ENCODE measurements around the gene STAMBP. TPM values are rescaled to one million over a fixed set of nuclear protein-coding genes. Genes with fewer than 3 reads are reported as not detected.

The STAMBP gene
- total and polyA plus RNA-seq, 2 donors (not counting 1 experiment from before 2014, with no cell fraction given), result 23.3 to 44.2 TPM

- Histone ChIP-seq H3K4me1 (ENCODE audit: control insufficient read depth, extremely low read depth, insufficient read depth, low read length) (no peaks in the 10 kb centered on the region), H2AFZ (ENCODE audit: low read length) (peak overlapping the region; percentile 94), H4K20me1 (ENCODE audit: control insufficient read depth, extremely low read depth, insufficient read depth, low read length) (no peaks in the 10 kb centered on the region), H3K79me2 (ENCODE audit: control insufficient read depth, insufficient read depth, low read length) (peaks cover 3% of the 10 kb centered on the region), H3K27me3 (ENCODE audit: control insufficient read depth, insufficient read depth, low read length) (no peaks in the 10 kb centered on the region), H3K9ac (ENCODE audit: insufficient read depth, low read length) (no peak overlapping the region), H3K27ac (ENCODE audit: insufficient read depth, low read length) (no peak overlapping the region), H3K4me2 (ENCODE audit: extremely low read depth, insufficient read depth, low read length) (peak overlapping the region; percentile 73), H3K36me3 (ENCODE audit: control insufficient read depth, insufficient read depth, low read length) (no peaks in the 10 kb centered on the region), H3K4me3 (replicated peaks in 1 of 4; ENCODE audit: control extremely low read depth in 1 of 4, insufficient read depth in 1 of 4, low read depth in 3 of 4, low read length in 4 of 4) (peak overlapping the region; percentile 71 to 86 (median 75)), H3K9me3 (ENCODE audit: control insufficient read depth, insufficient read depth, low read depth, low read length) (no peaks in the 10 kb centered on the region)
- DNase-seq (ENCODE audit: low read depth in 2 of 2), result no peak
- no peak for TF ChIP-seq EZH2 (IDR thresholded peaks at IDR 0.05; ENCODE audit: low read length, missing control alignments)
- TF ChIP-seq CTCF (conservative IDR thresholded peaks at IDR 0.05 in 1 of 2, IDR thresholded peaks at IDR 0.05 in 1 of 2; ENCODE audit: low read depth in 1 of 2, low read length in 2 of 2), result no peak
Measured at GRCh38 chr2:73827660-73828388, 937 bp upstream of the STAMBP start.

- H3K79me2 ChIP-seq (ENCODE audit: control insufficient read depth, insufficient read depth, low read length), result peaks cover 3% of the 10 kb centered on the region
- no peaks in the 10 kb centered on the region for H4K20me1 ChIP-seq (ENCODE audit: control insufficient read depth, extremely low read depth, insufficient read depth, low read length)
- no peaks in the 10 kb centered on the region for H3K9me3 ChIP-seq (ENCODE audit: control insufficient read depth, insufficient read depth, low read depth, low read length)
- peak overlapping the region; percentile 73 for H3K4me2 ChIP-seq (ENCODE audit: extremely low read depth, insufficient read depth, low read length)
- H3K36me3 ChIP-seq (ENCODE audit: control insufficient read depth, insufficient read depth, low read length), result no peaks in the 10 kb centered on the region
- no peaks in the 10 kb centered on the region for H3K4me1 ChIP-seq (ENCODE audit: control insufficient read depth, extremely low read depth, insufficient read depth, low read length)
- no peak for DNase-seq (ENCODE audit: low read depth in 2 of 2)
- peak overlapping the region; percentile 71 to 86 (median 75) for H3K4me3 ChIP-seq (replicated peaks in 1 of 4; ENCODE audit: control extremely low read depth in 1 of 4, insufficient read depth in 1 of 4, low read depth in 3 of 4, low read length in 4 of 4)
- H3K27ac ChIP-seq (ENCODE audit: insufficient read depth, low read length), result peak overlapping the region; percentile 91
- H3K9ac ChIP-seq (ENCODE audit: insufficient read depth, low read length), result no peak overlapping the region
- no peaks in the 10 kb centered on the region for H3K27me3 ChIP-seq (ENCODE audit: control insufficient read depth, insufficient read depth, low read length)
- no peak for TF ChIP-seq EZH2 (IDR thresholded peaks at IDR 0.05; ENCODE audit: low read length, missing control alignments)
- no peak for TF ChIP-seq CTCF (conservative IDR thresholded peaks at IDR 0.05 in 1 of 2, IDR thresholded peaks at IDR 0.05 in 1 of 2; ENCODE audit: low read depth in 1 of 2, low read length in 2 of 2)
- peak overlapping the region; percentile 94 for H2AFZ ChIP-seq (ENCODE audit: low read length)
Measured at GRCh38 chr2:73828389-73828817, 358 bp upstream of the STAMBP start.

GRCh38 chr2:73830871-73831401 is 2.2 kb downstream of the STAMBP start:
- Histone ChIP-seq H3K79me2 (ENCODE audit: control insufficient read depth, insufficient read depth, low read length) (peaks cover 3% of the 10 kb centered on the region), H3K9me3 (ENCODE audit: control insufficient read depth, insufficient read depth, low read depth, low read length) (no peaks in the 10 kb centered on the region), H3K4me2 (ENCODE audit: extremely low read depth, insufficient read depth, low read length) (no peak overlapping the region), H3K4me3 (replicated peaks in 1 of 4; ENCODE audit: control extremely low read depth in 1 of 4, insufficient read depth in 1 of 4, low read depth in 3 of 4, low read length in 4 of 4) (no peak overlapping the region), H3K4me1 (ENCODE audit: control insufficient read depth, extremely low read depth, insufficient read depth, low read length) (no peaks in the 10 kb centered on the region), H4K20me1 (ENCODE audit: control insufficient read depth, extremely low read depth, insufficient read depth, low read length) (no peaks in the 10 kb centered on the region), H3K9ac (ENCODE audit: insufficient read depth, low read length) (no peak overlapping the region), H3K36me3 (ENCODE audit: control insufficient read depth, insufficient read depth, low read length) (peaks cover 2% of the 10 kb centered on the region), H2AFZ (ENCODE audit: low read length) (no peak overlapping the region), H3K27me3 (ENCODE audit: control insufficient read depth, insufficient read depth, low read length) (no peaks in the 10 kb centered on the region), H3K27ac (ENCODE audit: insufficient read depth, low read length) (no peak overlapping the region)
- no peak for TF ChIP-seq EZH2 (IDR thresholded peaks at IDR 0.05; ENCODE audit: low read length, missing control alignments)
- TF ChIP-seq CTCF (conservative IDR thresholded peaks at IDR 0.05 in 1 of 2, IDR thresholded peaks at IDR 0.05 in 1 of 2; ENCODE audit: low read depth in 1 of 2, low read length in 2 of 2), result no peak
- DNase-seq (ENCODE audit: low read depth in 2 of 2), result peak; percentile 85 to 99
